ENCODE data around the gene DCAF17.
"Not testable (repeated sequence)": the region's sequence is repeated elsewhere in the genome, so short reads cannot be mapped to it uniquely, and the experiment has no call there.

Gene DCAF17

GRCh38 chr2:171411791-171412483 lies 22.1 kb upstream of the DCAF17 start:
- no peak for DNase-seq

GRCh38 chr2:171412571-171413175 lies 21.4 kb upstream of the DCAF17 start:
- no peak for DNase-seq

GRCh38 chr2:171414645-171415044 lies 19.4 kb upstream of the DCAF17 start:
- not testable (repeated sequence) for DNase-seq

- DNase-seq = peak; percentile 89
Measured at GRCh38 chr2:171416009-171416926, 17.8 kb upstream of the DCAF17 start.

- DNase-seq = no peak
Measured at GRCh38 chr2:171419333-171419732, 14.7 kb upstream of the DCAF17 start.

GRCh38 chr2:171420728-171421563 lies 13.1 kb upstream of the DCAF17 start:
- DNase-seq = no peak

- DNase-seq = not testable (repeated sequence)
Measured at GRCh38 chr2:171422710-171423495, 11.1 kb upstream of the DCAF17 start.

GRCh38 chr2:171430516-171431410 lies 3.3 kb upstream of the DCAF17 start:
- DNase-seq = no peak

GRCh38 chr2:171431677-171432167 lies 2.3 kb upstream of the DCAF17 start:
- DNase-seq = no peak

- no peak for DNase-seq
Measured at GRCh38 chr2:171432206-171432968, 1.6 kb upstream of the DCAF17 start.

GRCh38 chr2:171432969-171433762 lies 860 bp upstream of the DCAF17 start:
- DNase-seq = peak; percentile 66

GRCh38 chr2:171433763-171434012 lies 338 bp upstream of the DCAF17 start, which contains the start of gene METTL8:
Gene METTL8 (minus strand): TSS chr2:171433990. CDS start chr2:171392185, 41,805 bp downstream.
- DNase-seq = no peak

GRCh38 chr2:171436307-171436706 lies 2.3 kb downstream of the DCAF17 start:
- DNase-seq = no peak

- DNase-seq = no peak
Measured at GRCh38 chr2:171441470-171441869, 7.4 kb downstream of the DCAF17 start.

- DNase-seq = no peak
Measured at GRCh38 chr2:171447675-171448074, 13.6 kb downstream of the DCAF17 start.

GRCh38 chr2:171451074-171451473 lies 17.0 kb downstream of the DCAF17 start:
- DNase-seq = no peak

GRCh38 chr2:171452773-171453172 lies 18.7 kb downstream of the DCAF17 start:
- no peak for DNase-seq

- no peak for DNase-seq
Measured at GRCh38 chr2:171459498-171459897, 25.5 kb downstream of the DCAF17 start.

- DNase-seq = no peak
Measured at GRCh38 chr2:171460537-171460936, 26.5 kb downstream of the DCAF17 start.
